GM21447 (cell line): Measurements from ENCODE around the gene GHRL.
"Not testable (repeated sequence)": the region's sequence is repeated elsewhere in the genome, so short reads cannot be mapped to it uniquely, and the experiment has no call there.

Experiments
- ATAC-seq: cut with Tn5 transposase; IDR thresholded peaks from one replicate; pipeline ENCODE4 v1.9.1; 2021; ENCODE audit not compliant: unreplicated experiment

Gene GHRL

DNA sequence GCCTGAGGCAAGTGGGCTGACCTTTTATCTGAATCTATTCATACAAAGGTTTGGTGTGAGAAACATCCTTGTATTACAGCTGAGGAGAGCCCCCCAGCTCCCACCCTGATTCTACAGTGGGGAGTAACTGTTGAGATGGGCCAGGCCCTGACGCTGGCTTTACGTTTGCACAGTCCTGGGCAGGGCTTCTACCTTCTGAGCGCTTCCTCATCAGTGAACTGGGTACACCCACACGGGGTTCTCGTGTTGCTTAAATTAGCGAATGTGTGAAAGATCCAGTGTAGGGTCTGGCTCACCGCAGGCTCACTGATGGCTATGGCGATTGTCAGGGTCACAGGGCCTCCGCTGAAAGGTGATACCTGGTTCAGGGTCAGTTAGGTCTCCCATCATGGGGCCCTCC lies 7.3 kb upstream of the GHRL start:
- no peak for ATAC-seq

DNA sequence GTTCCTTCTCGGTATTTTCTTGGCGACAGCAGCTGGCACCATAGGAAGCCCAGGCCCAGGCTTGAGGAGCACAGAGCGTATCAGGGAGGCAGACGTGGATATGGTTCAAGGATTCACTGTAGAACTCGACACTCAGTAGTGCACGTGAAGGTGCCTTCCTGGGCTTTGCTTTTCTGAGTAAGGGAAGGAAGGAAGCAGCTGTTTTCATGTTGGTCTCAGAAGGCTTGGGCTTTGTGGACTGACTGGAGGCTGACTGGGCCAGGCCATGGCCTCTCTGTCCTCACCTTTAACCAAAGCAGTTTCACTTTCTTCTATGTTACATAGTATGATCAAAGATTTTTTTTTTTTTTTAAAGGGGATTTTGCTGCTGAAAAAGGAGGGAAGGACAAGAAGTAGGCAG lies 6.9 kb upstream of the GHRL start:
- ATAC-seq: no peak

DNA sequence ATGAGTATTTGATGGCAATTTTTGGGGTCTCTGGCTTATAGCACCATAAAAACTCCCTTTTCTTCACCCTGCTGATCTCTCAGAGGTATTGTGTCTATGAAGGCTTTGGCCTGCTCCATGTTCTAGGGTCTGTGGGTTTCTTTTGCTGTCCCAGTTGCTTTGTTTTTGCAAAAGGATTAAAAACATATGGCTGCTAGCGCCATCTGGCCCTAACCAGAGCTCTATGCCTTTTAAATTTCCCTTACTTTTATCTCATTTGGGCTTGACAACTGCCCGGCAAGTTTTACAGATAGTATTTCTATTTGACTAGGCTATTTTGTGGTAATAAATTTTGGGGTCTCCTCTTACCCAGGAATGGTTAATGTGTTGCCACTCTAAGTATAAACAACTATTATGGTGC lies 6.4 kb upstream of the GHRL start:
- ATAC-seq: no peak

DNA sequence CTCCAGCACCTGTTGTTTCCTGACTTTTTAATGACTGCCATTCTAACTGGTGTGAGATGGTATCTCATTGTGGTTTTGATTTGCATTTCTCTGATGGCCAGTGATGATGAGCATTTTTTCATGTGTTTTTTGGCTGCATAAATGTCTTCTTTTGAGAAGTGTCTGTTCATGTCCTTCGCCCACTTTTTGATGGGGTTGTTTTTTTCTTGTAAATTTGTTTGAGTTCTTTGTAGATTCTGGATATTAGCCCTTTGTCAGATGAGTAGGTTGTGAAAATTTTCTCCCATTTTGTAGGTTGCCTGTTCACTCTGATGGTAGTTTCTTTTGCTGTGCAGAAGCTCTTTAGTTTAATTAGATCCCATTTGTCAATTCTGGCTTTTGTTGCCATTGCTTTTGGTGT lies 5.3 kb upstream of the GHRL start:
- not testable (repeated sequence) for ATAC-seq

DNA sequence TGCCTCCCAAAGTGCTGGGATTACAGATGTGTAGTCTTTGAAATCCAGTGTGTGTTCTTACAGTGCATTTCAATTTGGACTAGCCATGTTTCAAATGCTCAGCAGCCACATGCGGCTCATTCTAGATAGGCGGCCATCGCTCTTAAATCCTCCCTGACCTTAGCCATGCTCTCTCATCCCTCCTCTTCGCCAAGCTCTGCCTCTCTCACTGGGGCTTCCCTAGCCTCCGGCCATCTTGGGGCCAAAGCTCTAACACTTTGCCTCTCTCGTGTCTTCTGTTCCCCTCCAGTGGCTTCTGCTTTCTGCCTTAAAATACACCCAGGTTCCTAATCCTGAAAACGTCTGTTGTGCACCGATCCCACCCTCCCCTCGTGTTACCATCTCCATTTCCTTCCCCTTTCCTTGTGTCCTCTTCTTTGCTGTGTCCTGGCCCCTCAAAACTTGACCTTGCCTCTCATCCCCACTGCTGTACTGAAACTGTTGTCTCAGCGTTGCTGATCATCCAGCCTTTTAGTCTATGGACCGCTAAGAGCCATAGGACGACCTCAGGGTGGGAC lies 1.4 kb upstream of the GHRL start:
- ATAC-seq: no peak

DNA sequence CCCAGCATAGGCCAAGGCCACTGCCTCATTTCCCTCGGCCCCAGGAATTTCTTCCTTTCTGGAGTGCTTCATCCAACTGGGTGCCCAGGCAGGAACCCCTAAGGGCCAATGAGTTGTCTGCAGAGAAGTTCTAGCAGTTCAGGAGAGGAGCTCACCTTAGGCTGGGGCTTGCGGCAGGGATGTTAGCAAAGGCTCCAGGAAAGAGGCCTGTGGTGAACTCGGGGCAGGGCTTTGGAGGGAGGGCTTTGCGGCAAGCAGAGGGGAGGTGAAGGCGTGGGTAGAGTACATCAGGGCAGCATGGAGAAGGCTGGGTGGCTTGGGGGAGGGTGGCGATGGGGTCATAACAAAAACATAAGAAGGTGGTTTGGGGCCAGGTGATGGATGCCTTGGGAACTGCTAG lies 1.1 kb downstream of the GHRL start:
- no peak for ATAC-seq

DNA sequence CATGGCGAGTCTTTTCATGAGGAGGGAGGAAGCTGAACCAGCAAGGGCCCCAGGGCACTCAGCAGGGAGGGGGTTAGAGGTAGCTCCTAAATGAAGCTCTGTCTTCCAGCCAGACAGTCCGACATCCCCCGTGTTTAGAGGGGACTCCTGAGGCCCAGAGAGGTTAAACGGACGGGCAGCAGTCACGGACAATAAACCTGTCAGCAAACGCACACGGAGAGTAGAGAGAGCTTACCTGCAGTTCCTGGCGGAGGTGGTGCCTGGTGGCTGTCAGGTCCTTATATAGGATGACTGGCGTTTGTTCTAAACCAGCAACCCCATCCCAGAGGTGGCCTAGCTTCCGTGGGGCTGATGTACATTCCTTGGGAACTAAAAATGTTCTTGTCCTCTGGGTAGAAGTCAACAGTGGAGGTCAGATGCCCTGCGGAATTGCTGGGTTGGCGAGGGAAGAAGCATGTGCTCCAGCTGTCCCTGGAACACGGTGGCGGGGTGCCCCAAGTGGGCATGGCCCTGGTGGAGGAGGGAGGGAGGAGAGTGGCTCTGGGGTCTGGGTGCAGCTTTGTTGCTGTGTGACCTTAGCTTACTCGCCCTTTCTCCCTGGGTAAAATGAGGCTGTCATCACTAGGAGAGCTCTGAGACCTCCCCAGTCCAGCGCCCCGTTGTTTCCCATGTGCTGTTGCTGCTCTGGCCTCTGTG lies 2.1 kb downstream of the GHRL start:
- ATAC-seq: no peak

DNA sequence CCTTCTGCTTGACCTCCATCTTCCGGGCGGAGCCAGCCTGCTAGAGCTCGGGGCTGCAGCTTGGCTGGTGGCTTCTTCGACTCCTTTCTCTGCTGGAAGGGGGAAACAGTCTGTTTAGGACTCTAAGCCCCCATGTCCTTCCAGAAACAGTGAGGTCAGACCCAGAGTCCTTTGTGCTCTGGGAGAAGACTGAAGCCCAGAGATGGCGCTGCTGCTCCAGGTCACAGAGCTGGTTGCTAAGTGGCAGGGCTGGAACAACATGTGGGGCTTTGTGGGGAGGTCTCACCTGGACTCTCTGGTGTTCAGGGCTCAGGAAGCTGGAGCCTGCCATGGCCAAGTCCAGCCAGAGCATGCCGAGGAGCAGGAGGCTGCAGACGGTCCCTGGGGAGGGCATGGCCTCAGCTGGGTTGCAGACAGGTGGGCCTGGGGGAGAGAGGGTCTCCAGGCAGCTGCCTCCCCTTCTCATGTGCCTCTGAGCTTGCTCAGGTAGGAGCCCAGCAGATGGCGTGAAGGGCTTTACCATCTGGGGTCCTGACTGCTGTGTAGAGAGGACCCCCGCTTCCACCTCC lies 2.9 kb downstream of the GHRL start:
- ATAC-seq: no peak

DNA sequence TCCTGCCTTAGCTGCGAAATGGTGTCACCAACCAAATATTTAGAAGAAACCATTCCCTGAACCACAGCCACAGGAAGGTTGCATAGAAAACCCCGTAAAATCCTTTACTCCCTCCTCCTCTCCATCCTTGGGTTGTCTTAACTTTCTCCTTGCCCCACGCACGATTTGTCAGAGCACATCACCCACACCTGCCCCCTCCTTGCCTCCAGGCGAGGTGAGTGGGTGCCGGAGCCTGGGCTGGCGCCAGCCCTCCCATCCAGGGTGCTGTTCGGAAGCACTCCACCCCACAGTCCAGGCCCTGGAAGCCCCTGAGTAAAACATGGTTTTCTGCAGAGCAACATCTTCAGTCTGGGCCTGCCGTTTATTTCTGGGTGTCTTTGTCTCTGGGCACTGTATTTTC lies 3.7 kb downstream of the GHRL start:
- ATAC-seq: no peak

DNA sequence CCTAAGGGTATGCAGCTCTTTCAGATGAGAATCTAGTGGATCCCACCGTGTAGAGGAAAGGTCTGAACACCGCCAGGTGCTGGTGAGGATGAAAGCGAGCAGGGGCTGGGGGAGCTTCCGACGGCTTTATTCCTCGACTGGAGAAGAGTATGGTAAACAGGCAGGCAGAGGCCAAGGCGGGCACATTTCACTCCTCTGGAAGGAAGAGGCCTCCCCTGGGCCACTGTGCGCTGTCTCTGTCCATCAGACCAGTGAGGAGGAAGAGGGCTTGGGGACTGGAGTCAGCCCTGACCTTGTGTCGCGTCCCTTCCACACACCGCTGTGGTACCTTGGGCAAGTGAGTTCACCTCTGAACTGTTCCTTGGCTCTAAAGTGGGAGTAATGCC lies 4.2 kb downstream of the GHRL start:
- no peak for ATAC-seq

DNA sequence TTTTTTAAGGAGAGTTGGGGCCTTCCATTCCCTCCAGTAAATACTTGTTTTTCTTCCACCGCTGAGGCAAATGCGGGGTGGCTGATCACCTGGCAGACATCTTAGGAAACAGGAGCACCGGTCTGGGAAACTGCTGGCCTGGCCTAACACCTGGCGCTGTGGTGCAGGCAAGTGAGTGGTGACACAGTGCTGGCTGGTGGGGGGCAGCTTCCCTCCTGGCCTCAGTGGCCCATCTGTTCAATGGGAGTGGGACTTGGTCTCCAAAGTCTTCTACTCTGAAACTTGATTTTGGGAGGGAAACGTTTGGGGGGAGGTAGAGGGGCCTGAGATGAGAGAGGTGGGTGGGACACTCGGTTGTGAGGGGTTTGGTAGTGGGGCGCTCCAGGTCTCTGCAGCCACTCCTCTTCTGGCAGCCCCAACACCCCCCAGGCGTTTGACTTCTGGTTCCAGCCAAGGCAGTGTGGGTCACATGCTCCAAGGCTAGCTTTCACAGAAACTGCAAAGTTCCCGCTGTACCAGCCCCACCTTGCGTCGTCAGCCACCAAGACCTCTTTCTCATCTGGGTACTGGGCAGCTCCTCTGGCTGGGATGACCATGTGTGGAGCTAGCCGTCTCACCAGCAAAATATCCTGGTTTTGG lies 4.7 kb downstream of the GHRL start:
- ATAC-seq: no peak

DNA sequence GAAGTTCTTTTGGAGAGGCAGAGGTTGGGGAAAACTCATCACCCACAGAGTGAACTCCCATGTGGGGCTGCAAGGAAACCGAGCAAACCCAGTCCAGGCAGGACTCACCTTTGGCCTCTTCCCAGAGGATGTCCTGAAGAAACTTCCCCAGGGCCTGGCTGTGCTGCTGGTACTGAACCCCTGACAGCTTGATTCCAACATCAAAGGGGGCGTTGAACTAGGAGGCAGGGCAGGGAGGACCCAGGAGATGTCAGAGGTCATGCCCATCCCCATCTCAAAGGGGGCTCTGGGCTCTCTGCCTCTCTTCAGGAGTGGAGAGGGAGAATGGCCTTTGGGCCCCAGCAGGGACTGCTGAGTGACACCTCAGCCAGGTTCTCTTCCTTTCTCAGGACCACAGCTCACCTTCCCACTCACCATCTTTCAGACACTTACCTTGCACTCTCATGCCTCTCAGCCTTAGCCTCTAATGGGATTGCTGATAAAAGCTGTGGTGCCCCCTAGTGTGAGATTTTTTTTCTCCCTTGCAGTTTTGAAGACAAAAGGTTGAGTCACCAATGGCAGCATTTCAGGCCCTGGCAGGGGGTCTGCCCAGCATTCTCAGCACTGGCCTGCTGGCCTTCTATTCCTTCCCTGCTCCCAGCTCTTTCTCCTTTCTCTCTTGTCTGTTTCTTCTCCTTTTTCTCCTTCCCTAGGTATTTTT lies 6.0 kb downstream of the GHRL start:
- no peak for ATAC-seq

DNA sequence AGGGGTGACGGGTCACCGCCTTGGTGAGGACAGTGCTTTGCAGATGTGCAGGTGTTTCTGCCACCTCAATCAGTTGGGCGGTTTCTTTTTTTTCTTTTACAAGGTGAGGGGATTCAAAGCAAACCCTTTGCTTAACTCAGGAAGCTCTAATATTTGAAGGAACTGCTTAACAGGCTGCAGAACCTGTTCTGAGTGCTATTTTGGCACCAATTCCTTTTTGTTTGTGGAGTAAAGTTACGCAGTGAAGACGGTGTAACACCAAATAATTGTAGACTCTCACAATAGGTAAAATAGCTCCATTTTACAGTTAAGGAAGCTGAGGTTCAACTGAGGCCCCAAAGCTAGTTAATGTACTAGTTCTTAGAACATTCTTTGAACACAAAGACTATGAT lies 6.6 kb downstream of the GHRL start:
- no peak for ATAC-seq

DNA sequence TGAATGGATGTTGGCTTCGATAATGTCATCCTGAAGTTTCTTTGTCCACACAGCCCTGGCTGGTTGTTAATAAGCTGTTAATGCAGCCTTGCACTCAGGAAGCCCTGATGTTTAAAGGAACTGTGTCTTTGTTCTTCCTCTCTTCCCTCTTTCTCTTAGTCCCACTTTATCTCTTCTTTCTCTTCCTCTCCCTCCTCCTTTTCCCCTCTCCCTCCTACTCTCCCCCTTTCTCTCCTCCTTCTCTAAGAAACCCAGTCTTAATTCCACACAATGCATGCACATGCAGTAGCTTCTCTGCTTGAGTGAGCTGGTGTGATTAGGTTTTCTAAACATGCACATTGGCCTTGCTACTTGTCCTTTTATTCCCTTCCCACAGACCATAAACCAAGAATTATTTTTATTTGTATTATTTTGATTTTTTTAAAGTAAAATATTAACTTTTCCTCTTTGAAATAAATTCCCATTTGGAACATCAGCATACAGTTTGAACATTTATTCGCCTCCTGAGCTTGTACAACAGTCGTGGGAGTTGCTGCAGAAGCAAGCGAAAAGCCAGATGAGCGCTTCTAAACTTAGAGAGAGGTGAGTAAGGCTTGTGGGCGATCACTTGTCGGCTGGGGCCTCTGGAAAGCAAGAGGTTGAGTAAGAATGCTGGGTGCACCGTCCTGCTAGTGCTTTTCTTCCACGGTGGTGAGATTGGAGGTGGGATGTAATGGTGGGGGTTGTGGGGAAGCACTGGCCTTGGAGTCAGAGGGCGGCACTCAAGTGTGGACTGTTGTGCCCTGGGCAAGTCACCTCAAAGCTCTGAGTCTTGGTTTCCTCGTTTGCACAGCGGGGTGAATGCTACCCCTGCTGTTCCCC lies 7.2 kb downstream of the GHRL start:
- ATAC-seq: no peak

DNA sequence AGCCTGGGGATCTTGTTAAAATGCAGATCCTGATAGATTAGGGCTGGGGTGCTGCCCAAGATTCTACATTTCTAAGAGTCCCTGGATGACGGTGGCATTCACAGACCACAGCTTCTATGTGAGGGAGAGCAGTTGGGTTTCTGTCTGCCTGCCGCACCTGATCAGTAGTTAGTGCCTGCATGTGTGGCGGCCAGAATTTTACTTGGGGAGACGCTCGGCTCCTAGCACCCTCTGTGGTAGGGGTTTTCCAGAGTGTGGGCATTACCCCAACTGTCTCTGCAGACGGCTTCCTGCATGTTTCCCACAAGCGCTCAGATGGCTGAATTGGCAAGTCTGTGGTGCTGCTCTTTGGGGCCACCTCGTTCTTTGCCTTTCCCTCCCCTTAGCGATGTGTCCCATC lies 8.3 kb downstream of the GHRL start:
- ATAC-seq: no peak

DNA sequence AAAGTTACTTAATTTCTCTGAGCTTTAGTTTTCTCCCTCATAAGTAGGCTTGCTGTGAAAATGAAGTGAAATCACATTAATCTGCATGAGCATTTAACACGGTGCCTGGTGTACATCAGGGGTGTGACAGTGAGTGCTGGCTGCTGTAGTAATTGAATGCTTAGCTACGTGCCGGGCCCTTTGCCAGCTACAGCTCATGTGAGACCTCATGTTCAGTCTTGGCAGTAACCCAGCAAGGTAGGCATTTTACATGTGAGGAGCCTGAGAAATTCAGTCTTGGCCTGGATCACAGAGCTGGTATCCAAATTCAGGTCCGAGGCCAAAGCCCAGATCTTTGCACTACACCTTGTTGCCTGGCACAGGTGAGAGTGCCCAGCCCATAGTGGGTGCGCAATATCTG lies 9.1 kb downstream of the GHRL start:
- no peak for ATAC-seq

DNA sequence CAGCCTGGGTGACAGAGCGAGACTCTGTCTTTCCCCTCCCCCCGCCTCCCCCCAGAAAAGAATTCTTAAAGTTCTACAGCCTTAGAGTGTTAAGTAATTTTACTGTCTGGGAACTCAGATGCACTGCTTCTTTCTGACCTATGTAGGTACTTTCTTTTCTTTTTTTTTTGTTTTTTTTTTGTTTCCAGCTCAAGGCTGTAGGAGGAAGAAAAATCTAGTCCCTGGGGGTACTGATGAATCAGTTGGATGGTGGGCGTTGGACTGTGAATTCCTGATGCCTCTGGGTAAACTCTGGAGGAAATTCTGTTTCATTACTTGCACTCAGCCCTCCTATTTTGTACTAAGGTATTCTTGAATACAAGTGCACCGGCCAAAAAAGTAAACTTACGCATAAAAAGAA lies 10.8 kb downstream of the GHRL start:
- ATAC-seq: no peak

DNA sequence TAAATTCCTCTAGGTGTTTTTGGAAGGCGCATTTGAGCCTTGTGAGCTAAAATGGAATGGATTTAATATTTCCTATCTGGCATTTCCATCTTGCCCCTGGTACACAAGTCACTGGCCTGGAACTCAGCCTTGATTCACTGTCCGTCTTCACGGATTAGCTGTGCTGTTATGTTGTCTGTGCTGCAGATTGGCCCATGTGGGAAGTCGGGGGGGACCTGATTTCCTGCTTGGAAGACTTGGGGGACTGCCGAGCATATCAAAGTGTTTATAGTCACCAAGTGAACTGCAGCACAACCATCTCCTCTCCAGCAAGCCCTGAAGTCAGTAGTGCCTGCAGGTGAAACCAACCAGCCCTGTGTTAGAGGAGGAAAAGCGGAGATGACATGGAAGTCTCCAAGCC lies 12.2 kb downstream of the GHRL start:
- no peak for ATAC-seq

DNA sequence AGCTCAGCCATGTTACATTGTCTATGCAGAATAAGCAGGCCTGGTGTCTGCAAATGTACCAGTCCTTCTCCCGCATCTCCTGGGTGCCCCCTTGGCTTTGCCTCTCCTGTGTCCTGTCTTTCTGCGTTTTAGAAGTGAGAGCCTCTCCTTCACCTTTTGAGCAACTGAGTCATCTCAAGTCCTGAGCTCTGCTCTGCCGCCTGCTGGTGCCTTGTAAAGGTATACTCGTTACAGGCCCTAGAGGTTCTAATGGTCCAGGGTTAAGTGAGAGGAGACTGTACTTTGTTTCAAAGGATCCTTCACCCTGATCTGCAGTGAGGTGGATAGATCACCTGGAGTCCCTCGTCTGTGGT lies 12.6 kb downstream of the GHRL start:
- ATAC-seq: no peak

DNA sequence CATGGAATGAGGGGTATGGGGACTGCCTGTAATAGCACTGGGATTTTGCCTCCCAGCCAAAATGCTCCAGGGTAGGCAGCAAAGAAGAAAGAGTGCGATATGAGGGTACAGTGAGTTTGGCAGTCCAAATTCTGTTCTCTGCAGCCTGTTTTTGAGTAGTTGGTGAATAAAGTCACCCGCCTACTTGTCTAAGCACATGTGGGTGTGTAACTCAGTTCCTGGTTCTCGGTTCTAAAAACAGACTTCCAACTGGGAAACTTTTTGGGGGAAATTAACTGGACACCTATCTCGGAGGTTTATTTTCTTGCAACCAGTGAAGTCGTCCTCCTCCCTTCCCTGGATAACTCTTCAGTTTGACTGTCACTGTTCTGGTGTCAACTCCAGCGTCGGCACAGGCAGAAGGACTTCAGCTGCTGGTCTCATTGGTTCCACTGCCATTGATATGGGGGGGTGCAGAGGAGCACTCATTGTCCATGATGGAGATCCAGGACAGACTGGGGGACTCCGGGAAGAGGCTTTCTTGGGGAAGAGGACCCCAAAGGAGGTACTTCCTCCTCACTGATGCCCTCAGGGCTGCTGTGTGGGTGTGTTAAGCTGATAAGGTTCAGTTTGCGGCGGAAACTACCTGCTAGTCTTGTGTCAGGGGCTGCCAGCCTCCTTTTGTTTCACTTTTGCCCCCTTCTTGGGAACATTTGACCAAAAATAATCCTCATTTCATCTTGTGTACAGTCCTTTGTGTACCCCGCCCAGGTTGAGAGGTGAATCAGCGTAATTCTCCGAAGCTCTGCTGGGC lies 13.2 kb downstream of the GHRL start:
- ATAC-seq: no peak
